NCI-H128 (cell line): ENCODE data around the gene DYNLL2.
"Not testable (repeated sequence)": the region's sequence is repeated elsewhere in the genome, so short reads cannot be mapped to it uniquely, and the experiment has no call there.

ENCODE experiments used
- DNase-seq: peaks from one replicate; lab custom pipeline; 2025; ENCODE audit not compliant: unreplicated experiment; lab: John Stamatoyannopoulos, UW

DYNLL2 gene

GRCh38 chr17:58082870-58083490, at the start of gene DYNLL2:
Gene DYNLL2 (plus strand): TSS chr17:58083419. CDS start chr17:58087091, 3,672 bp downstream.
- DNase-seq = peak; percentile 55

GRCh38 chr17:58039975-58040374, 43.2 kb upstream of the DYNLL2 start:
- DNase-seq = no peak

GRCh38 chr17:58040386-58040785, 42.8 kb upstream of the DYNLL2 start:
- DNase-seq = no peak

- DNase-seq = no peak
Observed at GRCh38 chr17:58041161-58041560, 42.1 kb upstream of the DYNLL2 start.

GRCh38 chr17:58043221-58044181, 39.7 kb upstream of the DYNLL2 start:
- DNase-seq = no peak

- not testable (repeated sequence) for DNase-seq
Observed at GRCh38 chr17:58044256-58044655, 39.0 kb upstream of the DYNLL2 start.

GRCh38 chr17:58046239-58047094, 36.8 kb upstream of the DYNLL2 start:
- no peak for DNase-seq

- no peak for DNase-seq
Observed at GRCh38 chr17:58047376-58048150, 35.7 kb upstream of the DYNLL2 start.

GRCh38 chr17:58049533-58049932, 33.7 kb upstream of the DYNLL2 start:
- no peak for DNase-seq

- DNase-seq = no peak
Observed at GRCh38 chr17:58050966-58051365, 32.3 kb upstream of the DYNLL2 start.

GRCh38 chr17:58051468-58051867, 31.8 kb upstream of the DYNLL2 start:
- no peak for DNase-seq

GRCh38 chr17:58052407-58052806, 30.8 kb upstream of the DYNLL2 start:
- no peak for DNase-seq

GRCh38 chr17:58052945-58053715, 30.1 kb upstream of the DYNLL2 start:
- DNase-seq = no peak

GRCh38 chr17:58054641-58055040, 28.6 kb upstream of the DYNLL2 start:
- no peak for DNase-seq

- DNase-seq = no peak
Observed at GRCh38 chr17:58056476-58056875, 26.7 kb upstream of the DYNLL2 start.

- DNase-seq = no peak
Observed at GRCh38 chr17:58059141-58059540, 24.1 kb upstream of the DYNLL2 start.

- DNase-seq = no peak
Observed at GRCh38 chr17:58060596-58061191, 22.5 kb upstream of the DYNLL2 start.

- no peak for DNase-seq
Observed at GRCh38 chr17:58061672-58062071, 21.5 kb upstream of the DYNLL2 start.

GRCh38 chr17:58065238-58065637, 18.0 kb upstream of the DYNLL2 start:
- no peak for DNase-seq
